NOMO-1 treated with dmso at 0.1 percent for 144 hours (cell line): ENCODE data around the gene ZNF469.
"Not testable (repeated sequence)": the region's sequence is repeated elsewhere in the genome, so short reads cannot be mapped to it uniquely, and the experiment has no call there.

Experiments used
- DNase-seq: peaks from one replicate; lab custom pipeline; 2025; ENCODE audit not compliant: unreplicated experiment; lab: John Stamatoyannopoulos, UW

Gene ZNF469

GRCh38 chr16:88360401-88360800 lies 22.4 kb upstream of the ZNF469 start:
- not testable (repeated sequence) for DNase-seq

- DNase-seq, result no peak
These were observed 21.8 kb upstream of the ZNF469 start for GRCh38 chr16:88360999-88361398.

- no peak for DNase-seq
These were observed 21.0 kb upstream of the ZNF469 start for GRCh38 chr16:88361775-88362174.

GRCh38 chr16:88363239-88363891 lies 19.4 kb upstream of the ZNF469 start:
- no peak for DNase-seq

GRCh38 chr16:88365244-88365865 lies 17.4 kb upstream of the ZNF469 start:
- DNase-seq, result no peak

GRCh38 chr16:88366032-88366703 lies 16.6 kb upstream of the ZNF469 start:
- no peak for DNase-seq

GRCh38 chr16:88366704-88367047 lies 16.1 kb upstream of the ZNF469 start:
- no peak for DNase-seq

GRCh38 chr16:88367560-88367959 lies 15.2 kb upstream of the ZNF469 start:
- DNase-seq, result no peak

GRCh38 chr16:88368036-88368435 lies 14.7 kb upstream of the ZNF469 start:
- DNase-seq, result no peak

GRCh38 chr16:88368994-88369393 lies 13.8 kb upstream of the ZNF469 start:
- DNase-seq, result no peak

- DNase-seq, result no peak
These were observed 13.2 kb upstream of the ZNF469 start for GRCh38 chr16:88369447-88370008.

- DNase-seq, result no peak
These were observed 12.4 kb upstream of the ZNF469 start for GRCh38 chr16:88370365-88370764.

GRCh38 chr16:88372522-88372921 lies 10.2 kb upstream of the ZNF469 start:
- no peak for DNase-seq

GRCh38 chr16:88373211-88373610 lies 9.5 kb upstream of the ZNF469 start:
- no peak for DNase-seq

- DNase-seq, result no peak
These were observed 8.7 kb upstream of the ZNF469 start for GRCh38 chr16:88373927-88374492.

GRCh38 chr16:88374736-88375135 lies 8.0 kb upstream of the ZNF469 start:
- no peak for DNase-seq

- DNase-seq, result no peak
These were observed 7.4 kb upstream of the ZNF469 start for GRCh38 chr16:88375236-88375975.

- DNase-seq, result no peak
These were observed 6.5 kb upstream of the ZNF469 start for GRCh38 chr16:88375996-88376834.

GRCh38 chr16:88376835-88377726 lies 5.7 kb upstream of the ZNF469 start:
- no peak for DNase-seq
